IPS-18c (cell line): Measurements from ENCODE around the gene EHD2.
"Not testable (repeated sequence)": the region's sequence is repeated elsewhere in the genome, so short reads cannot be mapped to it uniquely, and the experiment has no call there.

Experiments
- H3K4me3 ChIP-seq: 2 replicates; pipeline ENCODE4 v1.7.0; 2013; ENCODE audit warnings: low read depth, mild to moderate bottlenecking, low read length, moderate library complexity; ENCODE audit not compliant: insufficient read depth
- H3K9me3 ChIP-seq: one replicate; pipeline ENCODE4 v1.6.1; 2013; ENCODE audit warnings: mild to moderate bottlenecking, low read length, moderate library complexity; ENCODE audit not compliant: control insufficient read depth, insufficient read depth

The EHD2 gene

DNA sequence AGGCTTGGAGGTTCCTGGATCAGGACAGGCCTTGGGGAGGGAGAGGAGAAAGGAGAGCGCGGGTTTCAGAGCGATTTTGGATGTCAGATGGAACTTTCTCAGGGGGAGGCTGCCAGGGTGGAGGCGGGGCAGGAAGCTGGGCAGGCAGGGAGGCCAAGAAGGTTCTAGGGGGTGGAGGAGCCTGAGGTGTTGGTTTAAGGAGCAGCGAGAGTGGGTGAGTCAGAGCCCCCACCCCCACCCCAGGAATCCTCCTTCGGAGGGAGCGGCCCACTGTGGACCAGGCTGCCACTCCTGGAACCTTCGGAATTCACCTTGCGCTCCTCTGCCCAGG is 16.2 kb downstream of the EHD2 start:
- Histone ChIP-seq H3K9me3 (no peaks in the 10 kb centered on the region), H3K4me3 (peak overlapping the region; percentile 51)

DNA sequence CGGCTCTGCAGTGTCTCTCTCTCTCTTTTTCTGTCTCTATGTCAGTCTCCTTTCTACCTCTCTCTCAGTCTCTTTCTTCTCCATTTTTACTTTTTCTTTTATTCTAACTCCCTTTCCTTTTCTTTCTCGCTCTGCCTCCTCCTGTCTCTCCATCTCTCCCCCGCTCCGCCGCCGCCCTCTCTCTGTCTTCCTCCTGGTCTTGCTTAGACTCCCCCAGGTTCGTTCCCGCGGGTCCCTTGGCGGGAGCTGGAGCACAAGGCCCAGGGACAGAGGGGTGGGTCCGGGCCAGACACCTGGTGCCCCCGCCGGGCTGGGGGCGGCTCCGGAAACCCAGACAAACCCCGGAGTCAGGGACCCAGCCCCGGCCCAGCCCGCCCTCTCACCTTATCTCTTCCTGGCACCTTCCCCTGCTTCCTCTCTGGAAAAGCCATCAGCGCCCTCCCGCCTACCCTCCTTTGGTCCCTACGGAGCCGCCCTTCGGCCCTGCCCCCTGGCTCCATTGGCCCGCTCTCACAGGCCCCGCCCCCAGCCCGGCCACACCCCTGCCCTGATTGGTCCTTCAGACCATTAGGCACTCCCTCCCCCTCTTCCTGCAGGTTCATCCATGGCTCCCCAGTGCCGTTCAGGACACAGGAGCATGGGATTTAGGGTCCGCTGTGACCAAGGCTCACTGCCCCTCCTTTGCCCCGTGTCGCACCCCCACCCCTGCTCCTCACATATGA is 16.7 kb downstream of the EHD2 start:
- H3K4me3 ChIP-seq: peak overlapping the region; percentile 51

DNA sequence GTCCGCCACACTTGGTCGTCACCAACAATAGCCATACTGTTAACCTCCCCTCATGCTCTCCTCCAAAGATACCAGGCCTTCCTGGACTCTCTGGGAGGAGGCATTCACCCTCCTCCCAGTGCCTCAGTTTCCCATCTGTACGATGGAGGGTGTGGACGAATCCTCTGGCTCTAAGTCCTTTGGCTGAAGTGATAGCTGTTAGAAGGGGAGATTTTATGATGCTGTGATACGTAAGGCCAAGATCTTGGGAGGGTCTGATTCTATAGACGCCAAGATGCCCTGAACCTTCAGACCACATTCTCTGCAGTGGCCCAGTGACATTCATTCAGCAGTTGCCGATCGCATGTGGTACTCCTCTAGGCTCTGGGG is 17.3 kb downstream of the EHD2 start:
- no peak overlapping the region for H3K4me3 ChIP-seq
- H3K9me3 ChIP-seq: no peaks in the 10 kb centered on the region

More for the DNA sequence above, 16.7 kb downstream of the EHD2 start:
- no peaks in the 10 kb centered on the region for H3K9me3 ChIP-seq

DNA sequence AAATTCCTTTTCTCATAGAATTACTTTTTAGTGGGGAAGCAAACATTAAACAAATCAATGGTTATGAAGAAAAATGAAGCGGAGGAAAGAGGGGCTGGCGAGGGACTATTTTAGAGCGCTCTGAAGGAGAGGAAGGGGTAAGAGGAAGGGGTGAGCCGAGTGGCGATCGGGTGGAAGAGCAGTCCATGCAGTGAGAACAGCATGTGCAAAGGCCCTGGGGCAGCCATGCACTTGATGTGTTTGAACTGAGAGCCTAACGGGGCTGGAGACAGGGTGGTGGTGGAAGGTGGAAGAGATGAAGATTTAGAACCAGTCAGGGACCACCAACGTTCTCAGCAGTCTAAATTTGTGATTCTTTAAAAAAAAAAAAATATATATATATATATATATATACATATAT is 17.7 kb downstream of the EHD2 start:
- Histone ChIP-seq H3K9me3 (no peaks in the 10 kb centered on the region), H3K4me3 (no peak overlapping the region)

DNA sequence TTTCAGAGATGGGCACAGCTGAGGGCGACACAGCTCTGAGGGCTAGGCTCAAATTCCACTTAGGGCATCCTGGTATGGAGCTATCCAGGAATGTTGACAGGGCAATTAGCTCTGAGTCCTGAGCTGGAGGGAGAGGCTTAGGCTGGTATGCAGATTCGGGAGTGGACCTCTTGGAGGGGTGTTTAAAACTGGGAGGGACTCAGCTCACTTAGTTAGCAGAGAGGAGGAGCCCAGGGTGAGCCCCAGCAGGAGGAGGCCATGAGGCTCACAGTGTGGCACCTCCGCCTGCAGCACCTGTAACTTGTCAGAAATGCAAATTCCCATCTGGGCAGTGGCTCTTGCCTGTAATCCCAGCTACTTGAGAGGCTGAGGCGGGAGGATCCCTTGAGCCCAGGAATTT is 21.9 kb downstream of the EHD2 start:
- Histone ChIP-seq H3K4me3 (no peak overlapping the region), H3K9me3 (no peaks in the 10 kb centered on the region)

DNA sequence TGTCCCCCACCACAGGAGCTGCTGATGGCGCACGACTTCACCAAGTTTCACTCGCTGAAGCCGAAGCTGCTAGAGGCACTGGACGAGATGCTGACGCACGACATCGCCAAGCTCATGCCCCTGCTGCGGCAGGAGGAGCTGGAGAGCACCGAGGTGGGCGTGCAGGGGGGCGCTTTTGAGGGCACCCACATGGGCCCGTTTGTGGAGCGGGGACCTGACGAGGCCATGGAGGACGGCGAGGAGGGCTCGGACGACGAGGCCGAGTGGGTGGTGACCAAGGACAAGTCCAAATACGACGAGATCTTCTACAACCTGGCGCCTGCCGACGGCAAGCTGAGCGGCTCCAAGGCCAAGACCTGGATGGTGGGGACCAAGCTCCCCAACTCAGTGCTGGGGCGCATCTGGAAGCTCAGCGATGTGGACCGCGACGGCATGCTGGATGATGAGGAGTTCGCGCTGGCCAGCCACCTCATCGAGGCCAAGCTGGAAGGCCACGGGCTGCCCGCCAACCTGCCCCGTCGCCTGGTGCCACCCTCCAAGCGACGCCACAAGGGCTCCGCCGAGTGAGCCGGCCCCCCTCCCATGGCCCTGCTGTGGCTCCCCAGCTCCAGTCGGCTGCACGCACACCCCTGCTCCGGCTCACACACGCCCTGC is 27.8 kb downstream of the EHD2 start:
- H3K4me3 ChIP-seq: no peak overlapping the region
- no peaks in the 10 kb centered on the region for H3K9me3 ChIP-seq

DNA sequence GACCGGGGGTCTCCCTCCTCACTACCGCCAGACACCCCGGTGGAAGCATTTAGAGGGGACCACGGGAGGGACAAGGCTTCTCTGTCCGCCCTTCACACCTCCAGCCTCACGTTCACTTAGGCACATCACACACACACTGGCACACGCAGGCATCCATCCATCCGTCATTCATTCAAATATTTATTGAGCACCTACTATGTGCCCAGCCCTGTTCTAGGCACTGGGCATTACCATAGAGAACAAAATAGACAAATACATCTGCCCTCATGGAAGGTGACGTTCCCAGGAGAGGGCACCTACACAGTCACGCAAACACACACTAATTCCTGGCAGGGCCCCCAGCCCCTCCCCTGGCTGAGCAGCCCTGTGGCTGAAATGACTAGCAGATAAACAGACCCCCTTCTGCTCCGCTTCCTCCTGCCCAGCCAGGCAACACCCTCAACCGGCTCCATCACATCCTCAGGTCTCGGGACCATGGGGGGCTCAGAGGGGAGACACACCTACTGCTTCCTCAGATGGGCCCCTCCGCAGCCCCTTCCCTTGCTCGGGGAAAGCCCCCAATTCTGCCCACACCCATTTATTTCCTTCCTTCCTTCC is 28.4 kb downstream of the EHD2 start:
- Histone ChIP-seq H3K4me3 (no peak overlapping the region), H3K9me3 (no peaks in the 10 kb centered on the region)

DNA sequence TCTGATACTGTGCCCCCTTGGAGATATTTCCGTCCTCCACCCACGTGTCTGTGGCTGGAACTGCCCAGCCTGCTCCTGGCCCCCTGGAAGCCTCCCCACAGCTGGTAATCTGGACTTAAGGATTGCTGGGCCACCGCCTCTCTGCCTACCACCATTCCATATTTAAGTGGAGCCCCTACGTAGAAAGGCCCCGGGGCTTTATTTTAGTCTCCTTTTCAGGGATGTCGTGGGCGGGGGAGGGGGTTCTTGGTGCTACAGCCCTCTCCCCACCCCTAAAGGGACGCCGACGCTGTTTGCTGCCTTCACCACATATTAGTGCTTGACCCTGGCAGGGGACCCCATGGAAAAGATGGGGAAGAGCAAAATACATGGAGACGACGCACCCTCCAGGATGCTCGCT is 29.4 kb downstream of the EHD2 start:
- Histone ChIP-seq H3K9me3 (no peaks in the 10 kb centered on the region), H3K4me3 (peak overlapping the region; percentile 63)

DNA sequence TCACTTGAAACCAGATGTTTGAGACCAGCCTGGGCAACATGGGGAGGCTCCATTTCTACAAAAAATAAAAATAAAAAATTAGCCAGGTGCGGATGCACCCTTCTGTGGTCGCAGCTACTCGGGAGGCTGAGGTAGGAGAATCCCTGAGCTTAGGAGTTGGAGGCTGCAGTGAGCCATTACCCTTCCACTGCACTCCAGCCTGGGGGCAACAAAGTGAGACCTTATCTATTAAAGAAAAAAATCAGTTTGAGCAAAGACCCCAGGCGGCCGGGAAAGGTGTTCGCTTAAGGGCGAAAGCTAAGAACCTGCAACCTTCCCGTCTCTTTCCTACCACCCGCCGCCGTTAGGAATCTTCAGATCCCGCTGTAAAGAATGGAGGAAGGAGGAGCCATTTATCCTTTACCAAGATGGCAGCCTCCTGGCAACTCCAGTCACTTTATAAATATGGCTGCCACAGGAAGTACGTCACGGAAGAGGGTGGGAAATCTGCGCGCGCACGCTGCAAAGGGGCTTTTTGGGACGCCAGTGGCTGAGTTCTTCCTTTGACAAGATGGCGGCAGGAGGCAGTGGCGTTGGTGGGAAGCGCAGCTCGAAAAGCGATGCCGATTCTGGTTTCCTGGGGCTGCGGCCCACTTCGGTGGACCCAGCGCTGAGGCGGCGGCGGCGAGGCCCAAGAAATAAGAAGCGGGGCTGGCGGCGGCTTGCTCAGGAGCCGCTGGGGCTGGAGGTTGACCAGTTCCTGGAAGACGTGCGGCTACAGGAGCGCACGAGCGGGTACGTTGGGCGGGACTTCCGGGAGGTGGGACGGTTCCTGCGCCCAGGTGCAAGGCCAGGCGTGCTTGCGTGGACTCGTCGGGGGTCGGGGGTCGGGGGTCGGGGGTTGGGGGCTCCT is 32.0 kb downstream of the EHD2 start, which contains the start of gene NOP53:
TSS of gene NOP53 (plus strand) at position 537 of the 892 bp plus-strand sequence. CDS start at position 551, 14 bp downstream.
- H3K4me3 ChIP-seq: peak within 1 kb of the TSS; percentile 97
- no peaks in the 10 kb centered on the region for H3K9me3 ChIP-seq

DNA sequence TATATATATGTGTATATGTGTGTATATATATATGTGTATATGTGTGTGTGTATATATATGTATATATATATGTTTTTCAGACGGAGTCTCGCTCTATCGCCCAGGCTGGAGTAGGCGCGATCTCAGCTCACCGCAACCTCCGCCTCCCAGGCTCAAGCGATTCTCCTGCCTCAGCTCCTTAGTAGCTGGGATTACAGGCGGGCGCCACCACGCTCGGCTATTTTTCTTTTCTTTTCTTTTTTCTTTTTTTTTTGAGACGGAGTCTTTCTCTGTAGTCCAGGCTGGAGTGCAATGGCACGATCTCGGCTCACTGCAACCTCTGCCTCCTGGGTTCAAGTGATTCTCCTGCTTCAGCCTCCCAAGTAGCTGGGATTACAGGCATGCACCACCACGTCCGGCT is 32.9 kb downstream of the EHD2 start:
- H3K4me3 ChIP-seq: peak overlapping the region; percentile 97
- not testable (repeated sequence) for H3K9me3 ChIP-seq

DNA sequence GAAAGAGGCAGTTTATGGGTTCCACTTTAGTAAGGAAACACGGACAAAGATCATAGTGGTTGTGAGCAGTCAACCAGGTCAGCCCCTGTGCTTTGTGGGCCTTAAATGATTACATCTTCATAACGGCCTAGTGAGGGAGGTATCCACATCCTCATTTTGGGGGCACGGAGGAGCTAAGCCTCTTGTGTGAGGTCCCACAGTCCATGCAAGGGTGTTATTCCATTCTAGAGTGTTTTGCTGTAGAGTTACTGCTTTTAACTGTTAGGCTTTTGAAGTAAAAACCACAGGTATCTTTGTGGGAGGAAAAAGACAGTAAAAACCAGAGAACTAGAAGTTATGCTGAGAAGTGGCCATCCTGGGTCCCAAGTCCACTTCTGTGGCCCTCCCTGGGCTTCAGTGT is 36.1 kb downstream of the EHD2 start:
- H3K9me3 ChIP-seq: no peaks in the 10 kb centered on the region
- no peak overlapping the region for H3K4me3 ChIP-seq

DNA sequence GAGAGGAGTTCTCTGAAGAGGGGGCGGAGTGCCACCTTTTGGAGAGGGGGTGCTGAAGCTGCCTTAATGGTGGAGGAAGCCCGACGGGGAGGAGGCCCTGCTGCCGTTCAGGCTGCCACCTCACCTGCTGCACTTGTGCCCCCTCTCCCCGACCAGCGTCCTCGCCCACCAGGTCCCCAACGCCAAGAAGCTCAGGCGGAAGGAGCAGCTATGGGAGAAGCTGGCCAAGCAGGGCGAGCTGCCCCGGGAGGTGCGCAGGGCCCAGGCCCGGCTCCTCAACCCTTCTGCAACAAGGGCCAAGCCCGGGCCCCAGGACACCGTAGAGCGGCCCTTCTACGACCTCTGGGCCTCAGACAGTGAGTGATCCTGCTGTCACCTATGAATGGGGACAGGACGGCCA is 37.5 kb downstream of the EHD2 start:
- Histone ChIP-seq H3K4me3 (no peak overlapping the region), H3K9me3 (no peaks in the 10 kb centered on the region)

DNA sequence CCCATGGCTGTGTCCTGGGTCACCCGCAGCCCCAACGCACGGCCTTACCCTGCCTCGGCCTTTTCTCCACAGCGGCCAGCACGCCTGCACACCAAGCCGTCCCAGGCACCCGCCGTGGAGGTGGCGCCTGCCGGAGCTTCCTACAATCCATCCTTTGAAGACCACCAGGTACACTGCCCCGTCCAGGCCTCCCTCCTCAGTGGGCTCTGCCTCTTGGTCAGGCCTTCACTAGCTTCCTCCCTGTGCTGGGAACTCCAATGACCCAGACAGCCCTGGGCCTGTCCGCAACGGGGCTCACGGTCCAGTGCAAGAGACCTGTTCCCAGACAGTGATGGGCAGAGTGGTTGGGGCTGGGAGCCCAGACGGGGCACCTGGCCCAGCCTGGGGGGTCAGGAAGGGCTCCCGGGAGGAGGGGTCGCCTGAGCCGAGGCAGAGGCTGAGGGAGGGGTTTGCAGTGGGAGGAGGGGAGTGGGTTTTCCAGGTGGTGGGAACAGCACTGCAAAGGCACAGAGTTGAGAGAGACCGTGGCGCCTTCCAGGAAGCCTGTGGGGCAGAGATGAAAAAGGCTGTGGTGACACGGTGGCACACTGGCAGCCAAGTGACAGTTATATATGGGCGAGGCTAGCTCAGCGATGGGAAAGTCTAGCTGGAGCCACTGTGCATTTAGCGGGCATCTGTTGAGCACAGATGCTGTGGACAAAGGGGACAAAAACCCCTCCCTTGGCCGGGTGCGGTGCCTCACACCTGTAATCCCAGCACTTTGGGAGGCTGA is 39.4 kb downstream of the EHD2 start:
- no peaks in the 10 kb centered on the region for H3K9me3 ChIP-seq
- H3K4me3 ChIP-seq: no peak overlapping the region

DNA sequence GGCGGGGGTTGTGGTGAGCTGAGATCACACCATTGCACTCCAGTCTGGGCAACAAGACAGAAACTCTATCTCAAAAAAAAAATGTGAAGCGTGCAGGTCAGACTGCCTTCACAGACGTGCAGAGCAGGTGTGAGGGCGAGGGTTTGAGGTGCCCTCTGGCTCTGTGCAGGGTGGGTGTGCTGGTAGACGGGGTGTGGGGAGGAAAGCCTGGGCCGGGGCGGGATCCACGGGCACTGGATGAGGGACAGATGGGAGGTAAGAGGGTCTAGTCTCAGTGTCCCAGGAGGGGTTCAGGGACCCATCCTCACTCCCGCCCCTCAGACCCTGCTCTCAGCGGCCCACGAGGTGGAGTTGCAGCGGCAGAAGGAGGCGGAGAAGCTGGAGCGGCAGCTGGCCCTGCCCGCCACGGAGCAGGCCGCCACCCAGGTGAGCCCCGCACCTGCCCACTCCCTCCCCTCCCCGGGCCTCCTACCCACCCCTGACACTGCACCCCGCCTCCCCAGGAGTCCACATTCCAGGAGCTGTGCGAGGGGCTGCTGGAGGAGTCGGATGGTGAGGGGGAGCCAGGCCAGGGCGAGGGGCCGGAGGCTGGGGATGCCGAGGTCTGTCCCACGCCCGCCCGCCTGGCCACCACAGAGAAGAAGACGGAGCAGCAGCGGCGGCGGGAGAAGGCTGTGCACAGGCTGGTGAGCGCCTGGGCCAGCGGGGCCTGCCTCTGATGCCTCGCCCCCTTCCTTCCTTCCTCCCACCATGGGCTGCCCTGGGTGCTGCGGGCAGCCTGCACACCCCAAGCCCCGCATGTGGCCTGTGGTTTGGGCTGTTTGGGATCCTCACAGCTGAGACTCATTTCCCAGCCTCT is 41.2 kb downstream of the EHD2 start:
- Histone ChIP-seq H3K9me3 (no peaks in the 10 kb centered on the region), H3K4me3 (no peak overlapping the region)

DNA sequence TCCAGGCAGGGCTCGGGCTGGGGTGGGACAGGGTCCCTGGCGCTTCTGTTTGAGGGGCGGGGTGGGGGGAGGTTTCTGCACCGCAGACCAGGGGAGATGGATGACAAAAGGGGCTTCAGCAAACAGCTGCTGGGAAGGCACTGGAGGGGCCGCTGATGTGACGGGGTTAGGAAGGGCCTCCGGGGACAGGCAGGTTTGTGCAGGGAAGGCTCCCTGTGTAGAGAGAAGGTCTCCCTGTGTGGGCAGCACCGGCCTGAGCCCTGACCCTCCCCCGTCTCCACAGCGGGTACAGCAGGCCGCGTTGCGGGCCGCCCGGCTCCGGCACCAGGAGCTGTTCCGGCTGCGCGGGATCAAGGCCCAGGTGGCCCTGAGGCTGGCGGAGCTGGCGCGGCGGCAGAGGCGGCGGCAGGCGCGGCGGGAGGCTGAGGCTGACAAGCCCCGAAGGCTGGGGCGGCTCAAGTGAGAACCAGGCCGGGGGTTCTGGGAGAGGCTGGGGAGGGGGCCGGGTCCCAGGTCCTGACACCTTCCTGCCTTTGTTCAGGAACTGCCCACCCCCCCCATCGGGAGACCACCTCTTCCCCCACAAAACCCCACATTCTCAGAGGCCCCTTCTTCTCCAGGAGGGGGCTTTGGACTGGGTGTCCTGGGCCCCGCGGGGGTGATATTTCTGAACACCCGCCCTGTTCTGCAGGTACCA is 42.0 kb downstream of the EHD2 start:
- no peaks in the 10 kb centered on the region for H3K9me3 ChIP-seq
- no peak overlapping the region for H3K4me3 ChIP-seq
